Thyroid gland (tissue), 4 donors: ENCODE data around the gene MRPL2. TPM values are rescaled to one million over a fixed set of nuclear protein-coding genes. Genes with fewer than 3 reads are reported as not detected.

ENCODE experiments used
- DNase-seq, 2 donors: peaks; one replicate each; pipeline ENCODE4 v3.0.0-alpha.2; 2019
- H3K27ac ChIP-seq, 3 donors: fragments of 200-600 bp; sonication (generic); 1 replicate in 2 of 3; 2 replicates in 1 of 3; pipeline ENCODE4 v1.5.1; 2016 to 2019; ENCODE audit warnings: mild to moderate bottlenecking in 1 of 3, moderate library complexity in 1 of 3
- H3K27me3 ChIP-seq: fragments of 200-600 bp; sonication (generic); one replicate; pipeline ENCODE4 v1.5.1; 2019
- H3K36me3 ChIP-seq, 2 donors: fragments of 200-600 bp; sonication (generic); one replicate each; pipeline ENCODE4 v1.5.1; 2016 to 2019
- H3K4me1 ChIP-seq, 2 donors: fragments of 200-600 bp; sonication (generic); one replicate each; pipeline ENCODE4 v1.5.1; 2017 to 2019
- H3K4me3 ChIP-seq, 3 donors: fragments of 200-600 bp; sonication (generic); replicated peaks in 1 of 3; 1 replicate in 2 of 3; 2 replicates in 1 of 3; pipeline ENCODE4 v1.5.1; 2016; ENCODE audit warnings: mild to moderate bottlenecking in 1 of 3
- H3K9me3 ChIP-seq: fragments of 200-600 bp; sonication (generic); one replicate; pipeline ENCODE4 v1.5.1; 2017
- CTCF ChIP-seq, 6 experiments: fragments of 200-600 bp in 3 of 6; fragments of 450-650 bp in 3 of 6; sonication (generic) in 3 of 6; IDR thresholded peaks; one replicate each; pipeline ENCODE4 v1.5.1; 2016 to 2019; ENCODE audit warnings: antibody characterized with exemption in 6 of 6, mild to moderate bottlenecking in 2 of 6, inconsistent platforms in 1 of 6, moderate library complexity in 1 of 6
- POLR2A ChIP-seq, 2 donors: fragments of 450-650 bp; IDR thresholded peaks; one replicate each; pipeline ENCODE4 v1.6.1; 2017; ENCODE audit warnings: antibody characterized with exemption in 2 of 2, mild to moderate bottlenecking in 2 of 2, moderate library complexity in 1 of 2
- WGBS, 2 donors: methylation state at CpG; one replicate each; pipeline ENCODE4 v1.1.5; 2017; 5-methylcytosine and 5-hydroxymethylcytosine counted together
- intact Hi-C: fragments of 100-400 bp; cut with DNase I; formaldehyde crosslinking; loops from one replicate; pipeline ENCODE4 v1.15.1; 2023
- total RNA-seq, 4 donors: library from RNA; depleted of rRNA; stranded (reverse); fragments of >200 nt; gene quantifications; one replicate each; pipeline ENCODE4 v1.2.3, GENCODE V29; 2016

MRPL2 gene
- total RNA-seq, 4 donors from 2014 or later: 12.9 to 31.9 (median 17.7) TPM

- intact Hi-C loops: no loop called here
- TF ChIP-seq CTCF (IDR thresholded peaks at IDR 0.05) (no peak), POLR2A (IDR thresholded peaks at IDR 0.05) (no peak)
- Histone ChIP-seq H3K27me3 (no peaks in the 10 kb centered on the region), H3K27ac (no peak overlapping the region), H3K9me3 (no peaks in the 10 kb centered on the region), H3K36me3 (no peaks in the 10 kb centered on the region), H3K4me1 (peaks cover 19% of the 10 kb centered on the region in 2 donors), H3K4me3 (no peak overlapping the region)
- 74 to 77% methylated on average over 4 of the region's 4 CpGs for WGBS, 2 donors
- no peak for DNase-seq
Observed at GRCh38 chr6:43101497-43101896, 42.3 kb upstream of the MRPL2 start.

- Histone ChIP-seq H3K27ac (peak overlapping the region; percentile 76 to 91 (median 80)), H3K27me3 (no peaks in the 10 kb centered on the region), H3K9me3 (no peaks in the 10 kb centered on the region), H3K36me3 (no peaks in the 10 kb centered on the region), H3K4me1 (peaks cover 30 to 41% of the 10 kb centered on the region in 2 donors), H3K4me3 (no peak overlapping the region)
- DNase-seq: no peak
- intact Hi-C loops: no loop called here
- 80 to 87% methylated on average over 4 of the region's 4 CpGs for WGBS, 2 donors
- TF ChIP-seq POLR2A (IDR thresholded peaks at IDR 0.05) (no peak), CTCF (IDR thresholded peaks at IDR 0.05) (no peak)
Observed at GRCh38 chr6:43097502-43097901, 38.3 kb upstream of the MRPL2 start.

GRCh38 chr6:43097098-43097489 is 37.9 kb upstream of the MRPL2 start:
- 21% methylated on average over 5 of the region's 5 CpGs for WGBS, 2 donors
- intact Hi-C loops: no loop called here
- Histone ChIP-seq H3K27me3 (no peaks in the 10 kb centered on the region), H3K36me3 (no peaks in the 10 kb centered on the region), H3K27ac (peak overlapping the region; percentile 76 to 91 (median 80)), H3K9me3 (no peaks in the 10 kb centered on the region), H3K4me3 (no peak overlapping the region), H3K4me1 (peaks cover 30 to 41% of the 10 kb centered on the region in 2 donors)
- TF ChIP-seq POLR2A (IDR thresholded peaks at IDR 0.05) (no peak), CTCF (IDR thresholded peaks at IDR 0.05) (peak in 1 of 6 experiments; percentile 13)
- no peak for DNase-seq

GRCh38 chr6:43096451-43097097 is 37.3 kb upstream of the MRPL2 start:
- H3K27me3 ChIP-seq: no peaks in the 10 kb centered on the region

More at GRCh38 chr6:43096451-43097097, 37.3 kb upstream of the MRPL2 start:
- no peaks in the 10 kb centered on the region for H3K36me3 ChIP-seq
- H3K9me3 ChIP-seq: no peaks in the 10 kb centered on the region
- WGBS, 2 donors: 12 to 18% methylated on average over 8 of the region's 8 CpGs
- DNase-seq: peak; percentile 82
- TF ChIP-seq POLR2A (IDR thresholded peaks at IDR 0.05) (peak in 1 of 2 donors; percentile 49), CTCF (IDR thresholded peaks at IDR 0.05) (no peak)
- H3K4me1 ChIP-seq: peaks cover 30 to 41% of the 10 kb centered on the region in 2 donors
- intact Hi-C loops: no loop called here
- peak overlapping the region; percentile 76 to 91 (median 80) for H3K27ac ChIP-seq
- H3K4me3 ChIP-seq: no peak overlapping the region
